Trophoblast cell (in vitro differentiated cells and primary cell): ENCODE data around the gene ADCY9.

ENCODE experiments used
- DNase-seq, 2 donors: peaks; one replicate each; pipeline ENCODE4 v3.0.0-alpha.2; 2016
- H2AFZ ChIP-seq: 2 replicates; pipeline ENCODE4 v1.6.1; 2013; ENCODE audit warnings: low read length, moderate library complexity, mild to moderate bottlenecking; ENCODE audit not compliant: insufficient read depth, poor library complexity
- H2AK5ac ChIP-seq: 2 replicates; pipeline ENCODE4 v1.6.1; 2013; ENCODE audit warnings: mild to moderate bottlenecking, low read length
- H2BK120ac ChIP-seq: 2 replicates; pipeline ENCODE4 v1.6.1; 2013; ENCODE audit warnings: low read length, mild to moderate bottlenecking, moderate library complexity; ENCODE audit not compliant: insufficient read depth, poor library complexity
- H2BK12ac ChIP-seq: 2 replicates; pipeline ENCODE4 v1.6.1; 2013; ENCODE audit warnings: mild to moderate bottlenecking, low read length, moderate library complexity
- H2BK5ac ChIP-seq: 2 replicates; pipeline ENCODE4 v1.6.1; 2013; ENCODE audit warnings: low read length, low read depth, moderate library complexity, mild to moderate bottlenecking; ENCODE audit not compliant: poor library complexity
- H3K14ac ChIP-seq: 2 replicates; pipeline ENCODE4 v1.6.1; 2013; ENCODE audit warnings: mild to moderate bottlenecking, low read length
- H3K18ac ChIP-seq: 2 replicates; pipeline ENCODE4 v1.6.1; 2013; ENCODE audit warnings: mild to moderate bottlenecking, low read length
- H3K23ac ChIP-seq: 2 replicates; pipeline ENCODE4 v1.6.1; 2013; ENCODE audit warnings: low read length
- H3K27ac ChIP-seq: 2 replicates; pipeline ENCODE4 v1.5.1; 2013; ENCODE audit warnings: low read depth, mild to moderate bottlenecking, inconsistent platforms, low read length, moderate library complexity
- H3K27me3 ChIP-seq: 2 replicates; pipeline ENCODE4 v1.6.1; 2013; ENCODE audit warnings: inconsistent platforms, mild to moderate bottlenecking, low read length, moderate library complexity; ENCODE audit not compliant: insufficient read depth
- H3K36me3 ChIP-seq, 2 experiments: 1 replicate in 1 of 2; 2 replicates in 1 of 2; pipeline ENCODE4 v1.6.1; 2013; ENCODE audit warnings: low read length in 2 of 2, mild to moderate bottlenecking in 2 of 2, moderate library complexity in 1 of 2; ENCODE audit not compliant: insufficient read depth in 2 of 2, control insufficient read depth in 1 of 2
- H3K4ac ChIP-seq: 2 replicates; pipeline ENCODE4 v1.6.1; 2013; ENCODE audit warnings: low read depth, mild to moderate bottlenecking, low read length, moderate library complexity
- H3K4me1 ChIP-seq, 2 experiments: 1 replicate in 1 of 2; 2 replicates in 1 of 2; pipeline ENCODE4 v1.6.1; 2013; ENCODE audit warnings: low read length in 2 of 2, mild to moderate bottlenecking in 2 of 2, moderate library complexity in 1 of 2; ENCODE audit not compliant: insufficient read depth in 2 of 2, control insufficient read depth in 1 of 2
- H3K4me2 ChIP-seq: 2 replicates; pipeline ENCODE4 v1.6.1; 2013; ENCODE audit warnings: inconsistent platforms, mild to moderate bottlenecking, low read length, moderate library complexity
- H3K4me3 ChIP-seq: 2 replicates; pipeline ENCODE4 v1.5.1; 2013; ENCODE audit warnings: mild to moderate bottlenecking, low read depth, low read length, inconsistent platforms
- H3K79me1 ChIP-seq: one replicate; pipeline ENCODE4 v1.6.1; 2013; ENCODE audit warnings: low read length
- H3K79me2 ChIP-seq: 2 replicates; pipeline ENCODE4 v1.6.1; 2013; ENCODE audit warnings: low read length, mild to moderate bottlenecking; ENCODE audit not compliant: control insufficient read depth, insufficient read depth, poor library complexity
- H3K9ac ChIP-seq: 2 replicates; pipeline ENCODE4 v1.6.1; 2013; ENCODE audit warnings: mild to moderate bottlenecking, low read length
- H3K9me3 ChIP-seq: 2 replicates; pipeline ENCODE4 v1.6.1; 2013; ENCODE audit warnings: low read depth, mild to moderate bottlenecking, control low read depth, inconsistent platforms, low read length; ENCODE audit not compliant: insufficient read depth
- H4K12ac ChIP-seq: 2 replicates; pipeline ENCODE4 v1.6.1; 2013; ENCODE audit warnings: low read depth, mild to moderate bottlenecking, low read length, moderate library complexity
- H4K8ac ChIP-seq: 2 replicates; pipeline ENCODE4 v1.6.1; 2013; ENCODE audit warnings: low read depth, mild to moderate bottlenecking, low read length, moderate library complexity
- H4K91ac ChIP-seq: one replicate; pipeline ENCODE4 v1.6.1; 2013; ENCODE audit warnings: low read depth, mild to moderate bottlenecking, low read length, moderate library complexity
- WGBS: extraction: QIAGEN DNeasy Blood & Tissue Kit; methylation state at CpG from one replicate; pipeline ENCODE4 v1.1.7; 2013; ENCODE audit warnings: missing lambda C conversion rate; ENCODE audit not compliant: insufficient read length, insufficient coverage; ENCODE audit errors: extremely low coverage; 5-methylcytosine and 5-hydroxymethylcytosine counted together

The ADCY9 gene

DNA sequence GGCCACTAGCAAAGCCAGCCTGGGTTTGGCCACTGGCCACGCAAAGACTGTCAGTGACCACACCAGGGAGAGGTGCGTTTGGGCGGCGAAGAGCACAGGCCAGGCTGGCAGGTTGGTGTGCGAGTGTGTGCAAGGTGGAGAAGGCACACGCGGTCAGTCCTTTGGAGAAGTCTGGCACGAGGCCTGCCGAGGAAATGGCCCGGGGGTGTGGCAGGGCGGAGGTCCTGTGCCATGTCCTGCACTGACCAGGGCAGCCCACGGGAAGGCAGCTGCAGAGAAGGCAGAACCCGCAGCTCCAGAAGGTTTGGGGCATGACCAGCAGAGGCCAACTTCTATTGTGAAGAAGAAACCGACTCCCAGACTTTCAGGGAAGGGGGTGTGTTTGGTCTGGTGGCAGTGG lies 90.8 kb downstream of the ADCY9 start:
- Histone ChIP-seq H2BK12ac (no peak overlapping the region), H2BK120ac (no peak overlapping the region), H3K4me2 (no peak overlapping the region), H3K4me3 (no peak overlapping the region), H2AFZ (no peak overlapping the region), H3K4ac (no peak overlapping the region), H3K36me3 (no peaks in the 10 kb centered on the region), H3K27ac (no peak overlapping the region), H3K4me1 (peaks cover 0 to 2% of the 10 kb centered on the region in 2 experiments), H3K18ac (no peak overlapping the region), H3K9me3 (peaks cover 2% of the 10 kb centered on the region), H4K12ac (no peak overlapping the region), H4K91ac (no peak overlapping the region), H3K79me1 (no peaks in the 10 kb centered on the region), H4K8ac (no peak overlapping the region), H3K14ac (no peak overlapping the region), H3K23ac (no peak overlapping the region), H2AK5ac (no peak overlapping the region), H2BK5ac (no peak overlapping the region), H3K27me3 (no peaks in the 10 kb centered on the region), H3K79me2 (no peaks in the 10 kb centered on the region), H3K9ac (no peak overlapping the region)
- DNase-seq, result no peak
- WGBS, result no CpG with 5 or more reads among the region's 14 CpGs

DNA sequence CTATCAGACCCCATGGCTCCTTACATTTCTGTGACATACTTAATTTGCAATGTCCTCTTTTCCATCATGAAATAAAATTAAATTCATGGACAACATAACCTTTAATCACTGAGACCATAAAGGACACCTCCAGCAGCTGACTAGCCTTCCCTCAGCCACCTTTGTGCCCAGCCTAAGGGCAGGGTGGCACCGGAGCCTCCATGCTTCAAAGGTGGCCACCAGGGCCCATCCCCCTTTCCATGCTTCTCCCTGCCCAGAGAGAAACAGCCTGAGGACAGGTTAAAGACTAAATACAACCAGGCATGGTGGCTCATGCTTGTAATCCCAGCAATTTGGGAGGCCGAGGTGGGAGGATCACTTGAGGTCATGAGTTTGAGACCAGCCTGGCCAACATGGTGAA lies 94.3 kb downstream of the ADCY9 start:
- no peak overlapping the region for H3K4me3 ChIP-seq
- no peak overlapping the region for H3K23ac ChIP-seq
- no peak overlapping the region for H2AK5ac ChIP-seq
- no peak overlapping the region for H4K12ac ChIP-seq
- H2BK120ac ChIP-seq, result no peak overlapping the region
- H2BK5ac ChIP-seq, result no peak overlapping the region
- no peak overlapping the region for H3K27ac ChIP-seq
- no peak for DNase-seq
- WGBS, result no CpG with 5 or more reads among the region's 2 CpGs
- no peak overlapping the region for H4K91ac ChIP-seq
- H3K9me3 ChIP-seq, result peaks cover 2% of the 10 kb centered on the region
- H4K8ac ChIP-seq, result no peak overlapping the region
- H3K4me2 ChIP-seq, result no peak overlapping the region
- H3K9ac ChIP-seq, result no peak overlapping the region
- no peak overlapping the region for H3K18ac ChIP-seq
- H3K79me1 ChIP-seq, result no peaks in the 10 kb centered on the region
- H2BK12ac ChIP-seq, result no peak overlapping the region
- no peaks in the 10 kb centered on the region for H3K27me3 ChIP-seq
- H3K4ac ChIP-seq, result no peak overlapping the region
- H3K79me2 ChIP-seq, result no peaks in the 10 kb centered on the region
- no peaks in the 10 kb centered on the region for H3K36me3 ChIP-seq
- H3K4me1 ChIP-seq, result peaks cover 0 to 2% of the 10 kb centered on the region in 2 experiments
- no peak overlapping the region for H3K14ac ChIP-seq
- H2AFZ ChIP-seq, result no peak overlapping the region

DNA sequence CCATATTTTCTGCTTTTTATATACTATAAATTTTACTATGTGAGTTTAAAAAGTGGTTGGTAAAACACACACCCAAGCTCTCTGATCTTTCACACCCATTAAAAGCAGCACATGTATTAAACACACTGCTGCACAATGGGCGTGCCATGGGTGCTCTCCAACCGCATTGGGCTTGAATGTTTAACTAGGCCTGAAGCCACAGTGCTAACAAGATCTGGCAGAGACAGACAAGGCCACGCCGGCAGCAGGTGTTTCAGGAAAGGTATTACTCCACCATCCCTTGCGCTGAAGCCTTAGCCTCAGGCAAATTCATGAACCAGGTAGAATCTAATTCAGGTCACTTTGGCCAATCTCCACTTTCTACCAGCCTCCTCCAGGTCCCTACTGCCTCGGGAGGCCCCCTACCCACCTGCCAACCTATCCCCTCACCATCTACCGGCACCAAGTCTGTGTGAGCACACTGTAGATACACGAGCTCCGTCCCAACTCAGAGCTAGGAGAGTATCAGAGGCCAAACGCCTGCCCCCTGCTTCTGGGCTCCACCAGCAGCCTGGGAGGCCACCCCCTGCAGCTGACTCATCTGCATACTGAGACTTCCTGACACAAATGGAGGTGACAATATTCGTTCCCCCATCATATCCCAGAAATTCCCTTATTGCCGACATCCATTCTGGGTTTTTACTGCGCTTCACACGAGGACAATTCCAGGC lies 95.0 kb downstream of the ADCY9 start:
- Histone ChIP-seq H3K27me3 (no peaks in the 10 kb centered on the region), H3K23ac (no peak overlapping the region), H2AK5ac (no peak overlapping the region), H3K18ac (no peak overlapping the region), H2BK120ac (no peak overlapping the region), H2BK5ac (no peak overlapping the region), H4K12ac (no peak overlapping the region), H3K14ac (no peak overlapping the region), H3K4me1 (peaks cover 0 to 2% of the 10 kb centered on the region in 2 experiments), H4K91ac (no peak overlapping the region), H3K4me2 (no peak overlapping the region), H3K4ac (no peak overlapping the region), H3K4me3 (no peak overlapping the region), H2BK12ac (no peak overlapping the region), H2AFZ (no peak overlapping the region), H3K79me2 (no peaks in the 10 kb centered on the region), H3K36me3 (no peaks in the 10 kb centered on the region), H4K8ac (no peak overlapping the region), H3K27ac (no peak overlapping the region), H3K79me1 (no peaks in the 10 kb centered on the region), H3K9me3 (no peaks in the 10 kb centered on the region), H3K9ac (no peak overlapping the region)
- no CpG with 5 or more reads among the region's 14 CpGs for WGBS
- peak; percentile 54 to 76 for DNase-seq

DNA sequence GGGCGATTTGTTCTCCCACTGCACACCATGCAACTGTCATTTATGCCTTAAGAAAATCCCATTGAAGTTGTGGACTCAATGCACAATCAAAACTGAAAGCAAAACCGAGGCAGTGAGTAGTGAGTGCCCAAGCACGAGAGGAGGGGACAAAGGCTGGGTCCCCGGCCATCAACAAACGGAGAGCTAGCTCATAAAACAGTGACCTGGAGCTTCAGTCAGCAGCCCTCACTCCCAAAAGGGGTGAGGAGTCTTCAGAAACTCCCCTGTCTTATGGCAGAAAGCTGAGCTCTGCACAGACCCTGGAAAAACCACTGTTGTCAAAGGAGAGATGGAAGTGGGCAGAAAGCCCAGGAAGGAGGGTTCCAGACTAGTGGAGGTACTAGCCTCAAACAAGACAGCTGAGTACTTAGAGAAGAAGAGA lies 96.9 kb downstream of the ADCY9 start:
- no peak overlapping the region for H3K27ac ChIP-seq
- H3K4me2 ChIP-seq, result no peak overlapping the region
- no peak overlapping the region for H3K18ac ChIP-seq
- H4K91ac ChIP-seq, result no peak overlapping the region
- no peak overlapping the region for H4K12ac ChIP-seq
- H3K79me2 ChIP-seq, result no peaks in the 10 kb centered on the region
- no peak overlapping the region for H4K8ac ChIP-seq
- no peak overlapping the region for H3K4ac ChIP-seq
- no peak overlapping the region for H3K9ac ChIP-seq
- H3K36me3 ChIP-seq, result no peaks in the 10 kb centered on the region
- H3K23ac ChIP-seq, result no peak overlapping the region
- H3K14ac ChIP-seq, result no peak overlapping the region
- no peak overlapping the region for H2BK12ac ChIP-seq
- no peak overlapping the region for H2BK5ac ChIP-seq
- no CpG with 5 or more reads among the region's 5 CpGs for WGBS
- H2AFZ ChIP-seq, result no peak overlapping the region
- no peaks in the 10 kb centered on the region for H3K9me3 ChIP-seq
- DNase-seq, result no peak
- H2AK5ac ChIP-seq, result no peak overlapping the region
- H3K4me3 ChIP-seq, result no peak overlapping the region
- H2BK120ac ChIP-seq, result no peak overlapping the region
- peaks cover 0 to 5% of the 10 kb centered on the region in 2 experiments for H3K4me1 ChIP-seq
- no peaks in the 10 kb centered on the region for H3K79me1 ChIP-seq
- no peaks in the 10 kb centered on the region for H3K27me3 ChIP-seq
